Gastrocnemius medialis (tissue), 4 donors: ENCODE measurements around the gene ABHD12B. TPM values are rescaled to one million over a fixed set of nuclear protein-coding genes. Genes with fewer than 3 reads are reported as not detected.

ENCODE experiments used
- ATAC-seq, 2 donors: fragments of 150-250 bp; one replicate each; pipeline ENCODE4 v1.9.1; 2016
- DNase-seq, 2 donors: peaks; one replicate each; pipeline ENCODE4 v3.0.0-alpha.2; 2019
- H3K27ac ChIP-seq, 4 donors: fragments of 200-600 bp; sonication (generic); 1 replicate in 1 of 4; 2 replicates in 3 of 4; pipeline ENCODE4 v1.5.1; 2016 to 2018; ENCODE audit warnings: mild to moderate bottlenecking in 2 of 4, moderate library complexity in 1 of 4
- H3K27me3 ChIP-seq, 3 donors: fragments of 200-600 bp; sonication (generic) in 2 of 3; 1 replicate in 1 of 3; 2 replicates in 2 of 3; pipeline versions ENCODE4 v1.5.1 to v1.6.0; 2016 to 2019; ENCODE audit warnings: mild to moderate bottlenecking in 1 of 3, moderate library complexity in 1 of 3
- H3K36me3 ChIP-seq, 2 donors: fragments of 200-600 bp; sonication (generic) in 1 of 2; one replicate each; pipeline ENCODE4 v1.5.1; 2017 to 2018
- H3K4me1 ChIP-seq, 2 donors: fragments of 200-600 bp; sonication (generic) in 1 of 2; one replicate each; pipeline ENCODE4 v1.5.1; 2016 to 2017; ENCODE audit warnings: mild to moderate bottlenecking in 2 of 2
- H3K4me3 ChIP-seq, 4 donors: fragments of 200-600 bp; sonication (generic) in 3 of 4; 1 replicate in 1 of 4; 2 replicates in 3 of 4; pipeline ENCODE4 v1.5.1; 2016 to 2019; ENCODE audit warnings: mild to moderate bottlenecking in 2 of 4
- H3K9me3 ChIP-seq, 3 donors: fragments of 200-600 bp; sonication (generic) in 2 of 3; 1 replicate in 1 of 3; 2 replicates in 2 of 3; pipeline ENCODE4 v1.5.1; 2016 to 2019
- CTCF ChIP-seq, 5 experiments: fragments of 450-650 bp in 3 of 5; fragments of 200-600 bp in 2 of 5; sonication (generic) in 2 of 5; IDR thresholded peaks in 4 of 5; conservative IDR thresholded peaks in 1 of 5; 1 replicate in 4 of 5; 2 replicates in 1 of 5; pipeline ENCODE4 v1.5.1; 2016 to 2019; ENCODE audit warnings: antibody characterized with exemption in 5 of 5, mild to moderate bottlenecking in 3 of 5, moderate library complexity in 3 of 5
- POLR2A ChIP-seq, 2 donors: fragments of 450-650 bp; IDR thresholded peaks; one replicate each; pipeline ENCODE4 v1.6.1; 2017; ENCODE audit warnings: antibody characterized with exemption in 2 of 2, mild to moderate bottlenecking in 2 of 2, moderate library complexity in 2 of 2
- in situ Hi-C, 4 donors: fragments of 200-750 bp; cut with MboI; loops; one replicate each; pipeline versions ENCODE4 v1.15.0 to v1.8.0; 2017; ENCODE audit warnings: low sequenced_read_pairs in 4 of 4
- intact Hi-C: fragments of 100-400 bp; cut with DNase I; formaldehyde crosslinking; loops from one replicate; pipeline ENCODE4 v1.15.1; 2023; ENCODE audit warnings: low total_unique reads
- total RNA-seq, 4 donors: library from RNA; depleted of rRNA; stranded (reverse); fragments of >200 nt; gene quantifications; one replicate each; pipeline versions ENCODE4 v1.1.0 to v1.2.3, GENCODE V29; 2016

Gene ABHD12B
- total RNA-seq, 4 donors from 2014 or later, result not detected

- Histone ChIP-seq H3K4me3 (peak overlapping the region; percentile 68 to 90 (median 81)), H3K27ac (peak overlapping the region; percentile 84 to 92 (median 90)), H3K36me3 (no peaks in the 10 kb centered on the region), H3K4me1 (peaks cover 25 to 29% of the 10 kb centered on the region in 2 donors), H3K27me3 (no peaks in the 10 kb centered on the region), H3K9me3 (no peaks in the 10 kb centered on the region)
- in situ Hi-C loops (no loop called here), intact Hi-C loops (loop anchor here (2.0 to 5.0 kb wide), 2 partner anchors 31 to 38 kb away; no protein-coding TSS in a partner anchor)
- TF ChIP-seq POLR2A (IDR thresholded peaks at IDR 0.05) (peak; percentile 40 to 46), CTCF (IDR thresholded peaks at IDR 0.05 in 4 of 5, conservative IDR thresholded peaks at IDR 0.05 in 1 of 5) (no peak)
- ATAC-seq (peak; percentile 65 to 72), DNase-seq (peak; percentile 29 to 50)
These were observed 41.6 kb upstream of the ABHD12B start for GRCh38 chr14:50830044-50830931.

GRCh38 chr14:50830932-50831725, 40.7 kb upstream of the ABHD12B start, which contains the start of gene NIN:
NIN (minus strand) TSS chr14:50831162; CDS start chr14:50822056, 9,106 bp downstream.
- peak; percentile 65 for TF ChIP-seq POLR2A (IDR thresholded peaks at IDR 0.05)
- TF ChIP-seq CTCF (IDR thresholded peaks at IDR 0.05 in 4 of 5, conservative IDR thresholded peaks at IDR 0.05 in 1 of 5), result no peak
- in situ Hi-C loops (no loop called here), intact Hi-C loops (loop anchor here (2.0 to 5.0 kb wide), 2 partner anchors 30 to 39 kb away; no protein-coding TSS in a partner anchor)
- H3K4me1 ChIP-seq, result peaks cover 25 to 29% of the 10 kb centered on the region in 2 donors
- DNase-seq, result peak; percentile 33 to 52
- peak within 1 kb of the TSS; percentile 84 to 92 (median 90) for H3K27ac ChIP-seq
- H3K4me3 ChIP-seq, result peak within 1 kb of the TSS; percentile 77 to 94 (median 88)
- no peaks in the 10 kb centered on the region for H3K36me3 ChIP-seq
- no peaks in the 10 kb centered on the region for H3K27me3 ChIP-seq
- H3K9me3 ChIP-seq, result no peaks in the 10 kb centered on the region
- ATAC-seq, result peak; percentile 81 to 86

- peak; percentile 9 to 13 for ATAC-seq
- no peaks in the 10 kb centered on the region for H3K36me3 ChIP-seq
These were observed 40.1 kb upstream of the ABHD12B start for GRCh38 chr14:50831726-50832168.

More at GRCh38 chr14:50831726-50832168, 40.1 kb upstream of the ABHD12B start:
- TF ChIP-seq POLR2A (IDR thresholded peaks at IDR 0.05) (no peak), CTCF (IDR thresholded peaks at IDR 0.05 in 4 of 5, conservative IDR thresholded peaks at IDR 0.05 in 1 of 5) (no peak)
- peaks cover 25 to 26% of the 10 kb centered on the region in 2 donors for H3K4me1 ChIP-seq
- H3K27ac ChIP-seq, result peak overlapping the region; percentile 84 to 92 (median 90)
- in situ Hi-C loops, result no loop called here
- intact Hi-C loops, result loop anchor here (2.0 to 5.0 kb wide), 2 partner anchors 29 to 39 kb away; no protein-coding TSS in a partner anchor
- peak overlapping the region; percentile 77 to 94 (median 82) for H3K4me3 ChIP-seq
- DNase-seq, result no peak
- no peaks in the 10 kb centered on the region for H3K27me3 ChIP-seq
- no peaks in the 10 kb centered on the region for H3K9me3 ChIP-seq
